Measurements from ENCODE around the gene COMT. TPM values are rescaled to one million over a fixed set of nuclear protein-coding genes. Genes with fewer than 3 reads are reported as not detected.

Gene COMT
- total RNA-seq, 1 experiment from 2014 or later, result 109 TPM

DNA sequence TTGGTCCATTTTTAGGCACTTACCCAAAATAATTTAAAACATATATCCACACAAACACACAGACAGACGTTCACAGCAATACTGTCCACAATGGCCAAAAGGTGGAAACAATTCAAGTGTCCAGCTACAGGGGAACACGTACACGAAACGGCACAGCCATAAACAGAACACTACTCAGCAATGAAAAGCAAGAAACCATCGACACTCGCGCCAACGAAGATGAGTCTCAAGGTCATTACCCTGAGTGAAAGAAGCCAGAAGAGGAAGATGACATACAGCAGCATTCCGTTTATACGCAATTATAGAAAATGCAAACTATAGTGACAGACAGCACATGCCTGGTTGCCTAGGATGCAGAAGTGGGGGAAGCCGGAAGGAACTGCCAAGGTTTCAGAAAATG is 13.4 kb upstream of the COMT start:
- ATAC-seq (no peak), DNase-seq (ENCODE audit: low read depth, low spot score) (no peak)
- Histone ChIP-seq H2AFZ (ENCODE audit: low read depth, low read length, poor library complexity, severe bottlenecking) (no peak overlapping the region), H4K20me1 (ENCODE audit: insufficient read depth) (no peaks in the 10 kb centered on the region), H3K27me3 (ENCODE audit: insufficient read depth, low read length) (no peaks in the 10 kb centered on the region), H3K27ac (ENCODE audit: low read depth, low read length) (no peak overlapping the region), H3K79me2 (ENCODE audit: insufficient read depth, low read length) (no peaks in the 10 kb centered on the region), H3K4me2 (ENCODE audit: low read length) (no peak overlapping the region), H3K36me3 (ENCODE audit: control insufficient read depth in 1 of 2, insufficient read depth in 2 of 2, low read length in 2 of 2) (no peaks in the 10 kb centered on the region), H3K4me3 (replicated peaks in 1 of 2; ENCODE audit: low read depth in 1 of 2, low read length in 2 of 2) (no peak overlapping the region), H3K9ac (ENCODE audit: low read length) (no peak overlapping the region), H3K4me1 (ENCODE audit: control insufficient read depth in 1 of 2, insufficient read depth in 2 of 2, low read length in 2 of 2) (no peaks in the 10 kb centered on the region), H3K9me3 (ENCODE audit: control insufficient read depth in 1 of 2, insufficient read depth in 1 of 2, low read depth in 1 of 2, low read length in 2 of 2) (no peaks in the 10 kb centered on the region), H3K9me2 (ENCODE audit: insufficient read depth) (no peaks in the 10 kb centered on the region)
- RAD21 ChIA-PET (ENCODE audit: low non-redundant PET in 1 of 2, low total read pairs in 2 of 2, uncharacterized antibody in 2 of 2, unreplicated experiment in 2 of 2), result no interaction called here
- BruUV-seq (replicated peaks), result no TSS peak
- CTCF ChIA-PET, result interaction anchor here (0.9 kb wide), 1 partner anchor 26 kb away, joined by 3 read pairs; no protein-coding TSS in a partner anchor
- TF ChIP-seq SRF (IDR thresholded peaks at IDR 0.05; ENCODE audit: low read depth) (no peak), FOSL1 (IDR thresholded peaks at IDR 0.05; ENCODE audit: low read depth) (no peak), YY1 (IDR thresholded peaks at IDR 0.05; ENCODE audit: extremely low read depth, insufficient replicate concordance, low read depth, low read length) (no peak), JUND (IDR thresholded peaks at IDR 0.05) (no peak), CEBPB (IDR thresholded peaks at IDR 0.05; ENCODE audit: low read depth) (no peak), EGR1 (IDR thresholded peaks at IDR 0.05; ENCODE audit: low read depth) (no peak), POLR2A (IDR thresholded peaks at IDR 0.05; ENCODE audit: borderline replicate concordance, extremely low read depth, insufficient read depth, insufficient read length) (no peak)
- POLR2A ChIA-PET, result no interaction called here
- intact Hi-C loops (cut with micrococcal nuclease), result no loop called here

DNA sequence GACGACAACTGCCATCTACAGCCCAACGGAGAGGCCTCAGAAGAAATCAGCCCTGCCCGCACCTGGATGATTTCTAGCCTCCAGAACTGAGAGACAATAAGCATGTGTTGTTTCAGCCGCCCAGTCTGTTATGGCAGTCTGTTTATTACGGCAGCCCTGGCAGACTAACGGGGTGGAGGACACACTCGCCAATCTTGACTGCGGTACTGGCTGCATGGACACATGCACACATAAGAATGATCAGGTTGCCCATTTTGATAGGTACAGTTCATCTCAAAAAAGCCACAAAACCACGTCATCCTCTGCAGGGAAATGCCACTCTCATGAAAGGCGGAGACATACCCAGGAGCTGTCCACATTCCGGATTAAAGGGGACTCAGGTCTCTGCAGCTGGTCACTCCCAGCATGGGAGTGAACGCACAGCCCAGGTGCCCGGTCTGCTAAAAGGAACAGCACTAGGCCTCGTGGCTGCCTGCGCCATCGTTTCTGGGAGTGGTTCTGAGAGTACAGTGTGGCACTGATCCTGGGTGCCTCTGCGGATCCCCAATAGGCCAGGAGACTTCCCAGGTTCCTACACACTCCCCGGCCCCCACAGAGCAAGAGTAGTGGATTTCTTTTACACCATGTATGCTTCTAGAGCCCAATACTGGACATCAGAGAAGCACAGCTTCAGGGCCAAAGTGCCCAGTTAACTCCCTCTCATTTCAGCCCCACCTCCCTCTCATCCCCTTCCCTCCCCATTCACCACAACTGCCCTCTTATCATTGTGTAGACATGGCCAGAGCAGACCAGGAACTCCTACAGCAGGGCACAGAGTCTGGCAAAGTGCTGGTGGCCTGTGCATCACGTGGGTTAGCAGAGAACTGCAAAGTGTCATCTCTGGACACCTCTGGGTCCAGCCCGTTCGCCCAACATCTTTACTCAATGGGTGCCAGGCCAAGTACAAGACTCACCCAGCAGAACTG is 11.7 kb upstream of the COMT start:
- intact Hi-C loops (cut with micrococcal nuclease), result no loop called here
- RAD21 ChIA-PET (ENCODE audit: low non-redundant PET in 1 of 2, low total read pairs in 2 of 2, uncharacterized antibody in 2 of 2, unreplicated experiment in 2 of 2), result no interaction called here
- POLR2A ChIA-PET, result no interaction called here
- Histone ChIP-seq H3K9me3 (ENCODE audit: control insufficient read depth in 1 of 2, insufficient read depth in 1 of 2, low read depth in 1 of 2, low read length in 2 of 2) (no peaks in the 10 kb centered on the region), H3K4me1 (ENCODE audit: control insufficient read depth in 1 of 2, insufficient read depth in 2 of 2, low read length in 2 of 2) (no peaks in the 10 kb centered on the region), H3K27ac (ENCODE audit: low read depth, low read length) (no peak overlapping the region), H3K79me2 (ENCODE audit: insufficient read depth, low read length) (no peaks in the 10 kb centered on the region), H3K9me2 (ENCODE audit: insufficient read depth) (no peaks in the 10 kb centered on the region), H3K27me3 (ENCODE audit: insufficient read depth, low read length) (no peaks in the 10 kb centered on the region), H3K4me2 (ENCODE audit: low read length) (no peak overlapping the region), H3K36me3 (ENCODE audit: control insufficient read depth in 1 of 2, insufficient read depth in 2 of 2, low read length in 2 of 2) (no peaks in the 10 kb centered on the region), H2AFZ (ENCODE audit: low read depth, low read length, poor library complexity, severe bottlenecking) (no peak overlapping the region), H3K9ac (ENCODE audit: low read length) (no peak overlapping the region), H3K4me3 (replicated peaks in 1 of 2; ENCODE audit: low read depth in 1 of 2, low read length in 2 of 2) (no peak overlapping the region), H4K20me1 (ENCODE audit: insufficient read depth) (no peaks in the 10 kb centered on the region)
- DNase-seq (ENCODE audit: low read depth, low spot score) (no peak), ATAC-seq (no peak)
- CTCF ChIA-PET, result no interaction called here
- BruUV-seq (replicated peaks), result no TSS peak
- TF ChIP-seq SIN3A (IDR thresholded peaks at IDR 0.05; ENCODE audit: low read depth) (no peak), EZH2 (IDR thresholded peaks at IDR 0.05) (no peak), ZNF274 (IDR thresholded peaks at IDR 0.05; ENCODE audit: low read depth, low read length) (no peak), JUND (IDR thresholded peaks at IDR 0.05) (no peak), FOSL1 (IDR thresholded peaks at IDR 0.05; ENCODE audit: low read depth) (no peak), SRF (IDR thresholded peaks at IDR 0.05; ENCODE audit: low read depth) (no peak)
- TF ChIP-seq, protein P1, sequence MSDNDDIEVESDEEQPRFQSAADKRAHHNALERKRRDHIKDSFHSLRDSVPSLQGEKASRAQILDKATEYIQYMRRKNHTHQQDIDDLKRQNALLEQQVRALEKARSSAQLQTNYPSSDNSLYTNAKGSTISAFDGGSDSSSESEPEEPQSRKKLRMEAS (IDR thresholded peaks at IDR 0.05), result no peak
- TF ChIP-seq, protein P2, sequence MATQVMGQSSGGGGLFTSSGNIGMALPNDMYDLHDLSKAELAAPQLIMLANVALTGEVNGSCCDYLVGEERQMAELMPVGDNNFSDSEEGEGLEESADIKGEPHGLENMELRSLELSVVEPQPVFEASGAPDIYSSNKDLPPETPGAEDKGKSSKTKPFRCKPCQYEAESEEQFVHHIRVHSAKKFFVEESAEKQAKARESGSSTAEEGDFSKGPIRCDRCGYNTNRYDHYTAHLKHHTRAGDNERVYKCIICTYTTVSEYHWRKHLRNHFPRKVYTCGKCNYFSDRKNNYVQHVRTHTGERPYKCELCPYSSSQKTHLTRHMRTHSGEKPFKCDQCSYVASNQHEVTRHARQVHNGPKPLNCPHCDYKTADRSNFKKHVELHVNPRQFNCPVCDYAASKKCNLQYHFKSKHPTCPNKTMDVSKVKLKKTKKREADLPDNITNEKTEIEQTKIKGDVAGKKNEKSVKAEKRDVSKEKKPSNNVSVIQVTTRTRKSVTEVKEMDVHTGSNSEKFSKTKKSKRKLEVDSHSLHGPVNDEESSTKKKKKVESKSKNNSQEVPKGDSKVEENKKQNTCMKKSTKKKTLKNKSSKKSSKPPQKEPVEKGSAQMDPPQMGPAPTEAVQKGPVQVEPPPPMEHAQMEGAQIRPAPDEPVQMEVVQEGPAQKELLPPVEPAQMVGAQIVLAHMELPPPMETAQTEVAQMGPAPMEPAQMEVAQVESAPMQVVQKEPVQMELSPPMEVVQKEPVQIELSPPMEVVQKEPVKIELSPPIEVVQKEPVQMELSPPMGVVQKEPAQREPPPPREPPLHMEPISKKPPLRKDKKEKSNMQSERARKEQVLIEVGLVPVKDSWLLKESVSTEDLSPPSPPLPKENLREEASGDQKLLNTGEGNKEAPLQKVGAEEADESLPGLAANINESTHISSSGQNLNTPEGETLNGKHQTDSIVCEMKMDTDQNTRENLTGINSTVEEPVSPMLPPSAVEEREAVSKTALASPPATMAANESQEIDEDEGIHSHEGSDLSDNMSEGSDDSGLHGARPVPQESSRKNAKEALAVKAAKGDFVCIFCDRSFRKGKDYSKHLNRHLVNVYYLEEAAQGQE (IDR thresholded peaks at IDR 0.05; ENCODE audit: low read depth), result no peak
- TF ChIP-seq, protein P3, sequence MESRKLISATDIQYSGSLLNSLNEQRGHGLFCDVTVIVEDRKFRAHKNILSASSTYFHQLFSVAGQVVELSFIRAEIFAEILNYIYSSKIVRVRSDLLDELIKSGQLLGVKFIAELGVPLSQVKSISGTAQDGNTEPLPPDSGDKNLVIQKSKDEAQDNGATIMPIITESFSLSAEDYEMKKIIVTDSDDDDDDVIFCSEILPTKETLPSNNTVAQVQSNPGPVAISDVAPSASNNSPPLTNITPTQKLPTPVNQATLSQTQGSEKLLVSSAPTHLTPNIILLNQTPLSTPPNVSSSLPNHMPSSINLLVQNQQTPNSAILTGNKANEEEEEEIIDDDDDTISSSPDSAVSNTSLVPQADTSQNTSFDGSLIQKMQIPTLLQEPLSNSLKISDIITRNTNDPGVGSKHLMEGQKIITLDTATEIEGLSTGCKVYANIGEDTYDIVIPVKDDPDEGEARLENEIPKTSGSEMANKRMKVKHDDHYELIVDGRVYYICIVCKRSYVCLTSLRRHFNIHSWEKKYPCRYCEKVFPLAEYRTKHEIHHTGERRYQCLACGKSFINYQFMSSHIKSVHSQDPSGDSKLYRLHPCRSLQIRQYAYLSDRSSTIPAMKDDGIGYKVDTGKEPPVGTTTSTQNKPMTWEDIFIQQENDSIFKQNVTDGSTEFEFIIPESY (IDR thresholded peaks at IDR 0.05; ENCODE audit: extremely low read depth, insufficient replicate concordance, low read length), result no peak
